ENCODE data around the gene C19orf47. TPM values are rescaled to one million over a fixed set of nuclear protein-coding genes. Genes with fewer than 3 reads are reported as not detected.
A peak's percentile ranks its signal among the peaks of the same experiment; 100 is the strongest.

Gene C19orf47
- total RNA-seq, 3 donors from 2014 or later (not counting 1 experiment from before 2014, with no cell fraction given): 15.2 to 20.2 (median 16.1) TPM

- TF ChIP-seq, protein P1, sequence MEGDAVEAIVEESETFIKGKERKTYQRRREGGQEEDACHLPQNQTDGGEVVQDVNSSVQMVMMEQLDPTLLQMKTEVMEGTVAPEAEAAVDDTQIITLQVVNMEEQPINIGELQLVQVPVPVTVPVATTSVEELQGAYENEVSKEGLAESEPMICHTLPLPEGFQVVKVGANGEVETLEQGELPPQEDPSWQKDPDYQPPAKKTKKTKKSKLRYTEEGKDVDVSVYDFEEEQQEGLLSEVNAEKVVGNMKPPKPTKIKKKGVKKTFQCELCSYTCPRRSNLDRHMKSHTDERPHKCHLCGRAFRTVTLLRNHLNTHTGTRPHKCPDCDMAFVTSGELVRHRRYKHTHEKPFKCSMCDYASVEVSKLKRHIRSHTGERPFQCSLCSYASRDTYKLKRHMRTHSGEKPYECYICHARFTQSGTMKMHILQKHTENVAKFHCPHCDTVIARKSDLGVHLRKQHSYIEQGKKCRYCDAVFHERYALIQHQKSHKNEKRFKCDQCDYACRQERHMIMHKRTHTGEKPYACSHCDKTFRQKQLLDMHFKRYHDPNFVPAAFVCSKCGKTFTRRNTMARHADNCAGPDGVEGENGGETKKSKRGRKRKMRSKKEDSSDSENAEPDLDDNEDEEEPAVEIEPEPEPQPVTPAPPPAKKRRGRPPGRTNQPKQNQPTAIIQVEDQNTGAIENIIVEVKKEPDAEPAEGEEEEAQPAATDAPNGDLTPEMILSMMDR (IDR thresholded peaks at IDR 0.05): no peak
- Histone ChIP-seq H3K36me3 (ENCODE audit: control insufficient read depth, insufficient read depth, low read length) (no peaks in the 10 kb centered on the region), H3K27ac (ENCODE audit: low read length) (no peak overlapping the region), H3K4me1 (ENCODE audit: control insufficient read depth, insufficient read depth, low read length) (peaks cover 18% of the 10 kb centered on the region), H3K9me3 (ENCODE audit: control insufficient read depth, insufficient read depth, low read length) (no peaks in the 10 kb centered on the region), H3K27me3 (ENCODE audit: control insufficient read depth, insufficient read depth, low read length) (no peaks in the 10 kb centered on the region), H3K4me3 (ENCODE audit: low read length) (no peak overlapping the region)
- WGBS (ENCODE audit: insufficient coverage): 97% methylated on average over 6 of the region's 6 CpGs
- H3K27ac Mint-ChIP-seq: peak overlapping the region in 1 of 2 donors; percentile 73
- intact Hi-C loops (cut with micrococcal nuclease): no loop called here
- no peaks in the 10 kb centered on the region for H3K27me3 Mint-ChIP-seq (ENCODE audit: low read depth in 2 of 2)
- no peaks in the 10 kb centered on the region for H3K36me3 Mint-ChIP-seq
- no peak for ATAC-seq
- no peak overlapping the region for H3K4me3 Mint-ChIP-seq
- peaks cover 7 to 18% of the 10 kb centered on the region in 2 donors for H3K4me1 Mint-ChIP-seq
- H3K9me3 Mint-ChIP-seq: no peaks in the 10 kb centered on the region
- no peak for DNase-seq
Observed at GRCh38 chr19:40356681-40357595, 8.7 kb upstream of the C19orf47 start.

- H3K4me3 Mint-ChIP-seq: no peak overlapping the region
- no peak for ATAC-seq
- Histone ChIP-seq H3K36me3 (ENCODE audit: control insufficient read depth, insufficient read depth, low read length) (no peaks in the 10 kb centered on the region), H3K27ac (ENCODE audit: low read length) (no peak overlapping the region), H3K27me3 (ENCODE audit: control insufficient read depth, insufficient read depth, low read length) (no peaks in the 10 kb centered on the region), H3K4me3 (ENCODE audit: low read length) (no peak overlapping the region), H3K9me3 (ENCODE audit: control insufficient read depth, insufficient read depth, low read length) (no peaks in the 10 kb centered on the region), H3K4me1 (ENCODE audit: control insufficient read depth, insufficient read depth, low read length) (peaks cover 18% of the 10 kb centered on the region)
- no peak for DNase-seq
- intact Hi-C loops (cut with micrococcal nuclease): no loop called here
- WGBS (ENCODE audit: insufficient coverage): 74% methylated on average over 9 of the region's 9 CpGs
- no peaks in the 10 kb centered on the region for H3K9me3 Mint-ChIP-seq
- no peaks in the 10 kb centered on the region for H3K36me3 Mint-ChIP-seq
- peak overlapping the region in 1 of 2 donors; percentile 73 for H3K27ac Mint-ChIP-seq
- H3K4me1 Mint-ChIP-seq: peaks cover 12 to 14% of the 10 kb centered on the region in 2 donors
- TF ChIP-seq, protein P1 (IDR thresholded peaks at IDR 0.05): no peak
- H3K27me3 Mint-ChIP-seq (ENCODE audit: low read depth in 2 of 2): no peaks in the 10 kb centered on the region
Observed at GRCh38 chr19:40355975-40356680, 7.9 kb upstream of the C19orf47 start.

DNA sequence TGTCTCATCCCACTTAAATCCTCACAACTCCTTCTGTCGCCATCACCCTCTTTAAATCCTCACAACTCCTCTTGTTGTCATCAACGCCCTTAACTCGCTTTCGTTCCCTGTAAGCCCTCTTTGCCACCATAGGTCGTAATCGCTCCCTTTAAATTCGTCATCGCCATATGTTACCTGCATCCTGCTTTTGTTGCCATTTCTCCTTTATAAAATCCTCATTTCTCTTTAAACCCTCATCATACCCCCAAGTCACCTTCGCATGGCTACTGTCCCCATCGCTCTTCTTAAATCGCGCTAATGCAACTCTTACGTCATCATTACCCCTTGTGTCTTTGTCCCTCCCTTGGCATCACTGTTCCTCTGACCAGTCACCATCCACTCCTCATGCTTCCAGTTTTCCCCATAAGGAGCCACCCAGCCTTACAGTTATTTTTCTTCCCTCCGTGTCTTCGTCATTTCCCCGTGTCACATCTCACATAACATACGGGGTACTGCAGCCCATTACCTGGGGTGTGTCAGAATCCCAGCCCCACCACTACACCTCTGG is 837 bp upstream of the C19orf47 start:
- peak overlapping the region; percentile 49 for H3K4me3 ChIP-seq (ENCODE audit: low read length)
- H3K4me1 Mint-ChIP-seq: peaks cover 27% of the 10 kb centered on the region in 2 donors

More for the DNA sequence above, 837 bp upstream of the C19orf47 start:
- TF ChIP-seq, protein P1 (IDR thresholded peaks at IDR 0.05): no peak
- Histone ChIP-seq H3K36me3 (ENCODE audit: control insufficient read depth, insufficient read depth, low read length) (no peaks in the 10 kb centered on the region), H3K27ac (ENCODE audit: low read length) (peak overlapping the region; percentile 49), H3K9me3 (ENCODE audit: control insufficient read depth, insufficient read depth, low read length) (no peaks in the 10 kb centered on the region), H3K4me1 (ENCODE audit: control insufficient read depth, insufficient read depth, low read length) (peaks cover 18% of the 10 kb centered on the region), H3K27me3 (ENCODE audit: control insufficient read depth, insufficient read depth, low read length) (no peaks in the 10 kb centered on the region)
- ATAC-seq (no peak), DNase-seq (peak in 1 of 2 donors; percentile 48)
- WGBS (ENCODE audit: insufficient coverage): 17% methylated on average over 17 of the region's 17 CpGs
- H3K9me3 Mint-ChIP-seq: no peaks in the 10 kb centered on the region
- H3K36me3 Mint-ChIP-seq: no peaks in the 10 kb centered on the region
- H3K4me3 Mint-ChIP-seq: peak overlapping the region; percentile 89
- intact Hi-C loops (cut with micrococcal nuclease): loop anchor here (1.0 to 5.0 kb wide), 3 partner anchors 67 to 118 kb away; partner anchors contain the start of genes BLVRB and SPTBN4
- peak overlapping the region; percentile 79 to 87 for H3K27ac Mint-ChIP-seq
- H3K27me3 Mint-ChIP-seq (ENCODE audit: low read depth in 2 of 2): no peaks in the 10 kb centered on the region
